Measurements from ENCODE around the gene CACNA2D3. TPM values are rescaled to one million over a fixed set of nuclear protein-coding genes. Genes with fewer than 3 reads are reported as not detected.
A peak's percentile ranks its signal among the peaks of the same experiment; 100 is the strongest.

CACNA2D3 gene
- total and polyA plus RNA-seq, 12 donors: 0.51 to 43.5 (median 19.3) TPM

DNA sequence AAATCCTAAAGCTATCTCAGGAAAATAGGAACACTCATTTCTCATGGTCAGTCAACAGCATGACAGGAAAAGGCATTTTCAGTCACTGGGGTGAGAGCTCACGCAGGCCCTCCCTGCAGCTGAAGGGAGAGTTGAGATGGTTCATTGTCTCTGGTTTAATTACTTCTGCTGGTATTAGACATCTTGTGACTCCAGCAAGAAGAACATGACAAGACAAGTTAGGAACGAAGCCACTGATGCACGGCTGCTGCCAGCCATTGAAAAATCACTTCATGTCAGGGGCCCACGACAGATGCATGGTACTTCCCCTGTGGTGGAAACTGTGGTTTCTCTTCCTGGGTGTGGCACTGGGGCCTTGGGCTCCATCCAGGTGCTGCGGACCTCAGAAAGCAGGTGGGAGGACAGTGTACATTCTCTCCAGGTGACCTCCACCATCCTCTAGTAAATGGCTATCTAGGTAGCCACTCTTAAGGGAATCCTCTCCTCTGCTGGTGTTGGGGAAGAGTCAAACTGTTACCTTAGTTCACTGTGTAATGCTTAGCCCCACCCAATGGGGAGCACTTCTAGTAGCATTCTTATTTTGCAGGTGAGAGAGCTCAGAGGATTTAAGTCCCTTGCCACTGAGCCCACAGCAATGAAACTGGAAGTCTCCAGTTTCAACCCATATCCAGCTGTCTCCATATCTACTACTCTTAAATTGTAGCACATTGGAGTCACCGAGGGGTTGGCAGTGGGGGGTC is 531.3 kb downstream of the CACNA2D3 start:
- TF ChIP-seq CTCF (IDR thresholded peaks at IDR 0.05): no peak
- intact Hi-C loops (cut with DNase I): no loop called here
- H3K9me3 ChIP-seq: peaks cover 0 to 11% (median 0%) of the 10 kb centered on the region in 11 donors
- H3K36me3 ChIP-seq: no peaks in the 10 kb centered on the region
- no peak overlapping the region for H3K4me3 ChIP-seq
- no peaks in the 10 kb centered on the region for H3K27me3 ChIP-seq
- H3K27ac ChIP-seq: no peak overlapping the region
- no peaks in the 10 kb centered on the region for H3K4me1 ChIP-seq
- 82 to 89% methylated on average over 6 of the region's 6 CpGs for WGBS, 2 donors
- no peak for ATAC-seq
- DNase-seq: no peak

GRCh38 chr3:54654776-54655175 is 532.4 kb downstream of the CACNA2D3 start:
- H3K4me1 ChIP-seq: no peaks in the 10 kb centered on the region
- H3K27ac ChIP-seq: no peak overlapping the region
- DNase-seq: no peak
- peaks cover 0 to under 1% (median 0%) of the 10 kb centered on the region in 11 donors for H3K9me3 ChIP-seq
- intact Hi-C loops (cut with DNase I): no loop called here
- no peak for TF ChIP-seq CTCF (IDR thresholded peaks at IDR 0.05)
- no peak for ATAC-seq
- H3K27me3 ChIP-seq: no peaks in the 10 kb centered on the region
- H3K36me3 ChIP-seq: no peaks in the 10 kb centered on the region
- H3K4me3 ChIP-seq: no peak overlapping the region
- 65 to 69% methylated on average over 4 of the region's 4 CpGs for WGBS, 2 donors

GRCh38 chr3:54659347-54659746 is 537.0 kb downstream of the CACNA2D3 start:
- Histone ChIP-seq H3K4me3 (no peak overlapping the region), H3K9me3 (no peaks in the 10 kb centered on the region), H3K4me1 (peaks cover 0 to 8% (median 0%) of the 10 kb centered on the region in 9 donors), H3K27me3 (no peaks in the 10 kb centered on the region), H3K36me3 (no peaks in the 10 kb centered on the region), H3K27ac (no peak overlapping the region)
- 69 to 76% methylated on average over 3 of the region's 3 CpGs for WGBS, 2 donors
- intact Hi-C loops (cut with DNase I): no loop called here
- no peak for DNase-seq
- no peak for ATAC-seq
- TF ChIP-seq CTCF (IDR thresholded peaks at IDR 0.05): no peak

GRCh38 chr3:54660714-54661132 is 538.4 kb downstream of the CACNA2D3 start:
- intact Hi-C loops (cut with DNase I): no loop called here
- H3K27ac ChIP-seq: peak overlapping the region in 6 of 10 donors; percentile 9 to 59 (median 34)
- peak overlapping the region in 1 of 10 donors; percentile 3 for H3K4me3 ChIP-seq
- peaks cover 0 to 8% (median 0%) of the 10 kb centered on the region in 9 donors for H3K4me1 ChIP-seq
- DNase-seq: peak in 1 of 2 donors; percentile 41
- H3K36me3 ChIP-seq: no peaks in the 10 kb centered on the region
- no peak for TF ChIP-seq CTCF (IDR thresholded peaks at IDR 0.05)
- H3K9me3 ChIP-seq: no peaks in the 10 kb centered on the region
- peak; percentile 64 to 89 (median 86) for ATAC-seq
- 26 to 32% methylated on average over 9 of the region's 9 CpGs for WGBS, 2 donors
- H3K27me3 ChIP-seq: no peaks in the 10 kb centered on the region
